H9 (cell line): ENCODE measurements around the gene HS3ST2. TPM values are rescaled to one million over a fixed set of nuclear protein-coding genes. Genes with fewer than 3 reads are reported as not detected.

Experiments used
- DNase-seq: peaks from one replicate; pipeline ENCODE4 v3.0.0-alpha.2; 2017
- H2AFZ ChIP-seq: one replicate; pipeline ENCODE4 v1.6.1; 2013; ENCODE audit warnings: mild to moderate bottlenecking, low read length, control low read depth, moderate library complexity
- H2AK5ac ChIP-seq: 2 replicates; pipeline ENCODE4 v1.6.1; 2013; ENCODE audit warnings: low read length, control low read depth, mixed read lengths; ENCODE audit not compliant: insufficient read length
- H2BK120ac ChIP-seq: one replicate; pipeline ENCODE4 v1.6.1; 2013; ENCODE audit warnings: low read depth, mild to moderate bottlenecking, low read length, control low read depth, inconsistent platforms; ENCODE audit not compliant: poor library complexity, severe bottlenecking
- H2BK12ac ChIP-seq: 2 replicates; pipeline ENCODE4 v1.6.1; 2013; ENCODE audit warnings: low read length, control low read depth, mixed read lengths, low read depth; ENCODE audit not compliant: insufficient read length
- H2BK15ac ChIP-seq: 2 replicates; pipeline ENCODE4 v1.6.1; 2013; ENCODE audit warnings: low read depth, low read length, control low read depth
- H2BK20ac ChIP-seq: one replicate; pipeline ENCODE4 v1.6.1; 2013; ENCODE audit warnings: low read depth, mild to moderate bottlenecking, low read length, control low read depth, inconsistent platforms; ENCODE audit not compliant: poor library complexity, severe bottlenecking
- H2BK5ac ChIP-seq: 2 replicates; pipeline ENCODE4 v1.6.1; 2013; ENCODE audit warnings: low read length, control low read depth, mixed read lengths; ENCODE audit not compliant: insufficient read length
- H3K14ac ChIP-seq: 2 replicates; pipeline ENCODE4 v1.6.1; 2013; ENCODE audit warnings: low read length, control low read depth; ENCODE audit not compliant: insufficient read depth
- H3K18ac ChIP-seq: 2 replicates; pipeline ENCODE4 v1.6.1; 2013; ENCODE audit warnings: low read depth, mild to moderate bottlenecking, mixed read lengths, low read length, control low read depth; ENCODE audit not compliant: insufficient read length
- H3K23ac ChIP-seq: 2 replicates; pipeline ENCODE4 v1.6.1; 2013; ENCODE audit warnings: low read length, control low read depth, mixed read lengths, low read depth; ENCODE audit not compliant: insufficient read length
- H3K23me2 ChIP-seq: 2 replicates; pipeline ENCODE4 v1.6.1; 2013; ENCODE audit warnings: low read depth, mild to moderate bottlenecking, mixed read lengths, low read length, control low read depth; ENCODE audit not compliant: insufficient read length, poor library complexity, severe bottlenecking
- H3K27ac ChIP-seq: 2 replicates; pipeline ENCODE4 v1.5.1; 2013; ENCODE audit warnings: low read length, control low read depth, mixed read lengths, low read depth; ENCODE audit not compliant: insufficient read length
- H3K27me3 ChIP-seq: 2 replicates; pipeline ENCODE4 v1.6.1; 2013; ENCODE audit warnings: low read length, control low read depth, inconsistent platforms; ENCODE audit not compliant: insufficient read depth
- H3K4ac ChIP-seq: 2 replicates; pipeline ENCODE4 v1.6.1; 2013; ENCODE audit warnings: low read depth, mild to moderate bottlenecking, control low read depth, inconsistent platforms, low read length, moderate library complexity
- H3K4me1 ChIP-seq: 2 replicates; pipeline ENCODE4 v1.6.1; 2013; ENCODE audit warnings: low read length, control low read depth, inconsistent platforms; ENCODE audit not compliant: insufficient read depth
- H3K4me2 ChIP-seq: 2 replicates; pipeline ENCODE4 v1.6.1; 2013; ENCODE audit warnings: low read length, control low read depth, mixed read lengths; ENCODE audit not compliant: insufficient read length, insufficient read depth
- H3K56ac ChIP-seq: 2 replicates; pipeline ENCODE4 v1.6.1; 2013; ENCODE audit warnings: low read depth, mild to moderate bottlenecking, mixed read lengths, low read length, control low read depth; ENCODE audit not compliant: insufficient read length
- H3K79me1 ChIP-seq: 2 replicates; pipeline ENCODE4 v1.6.1; 2013; ENCODE audit warnings: low read depth, mild to moderate bottlenecking, moderate library complexity, low read length, control low read depth, inconsistent platforms; ENCODE audit not compliant: insufficient read depth, poor library complexity, severe bottlenecking
- H3K79me2 ChIP-seq: 2 replicates; pipeline ENCODE4 v1.6.1; 2013; ENCODE audit warnings: low read length, control low read depth, inconsistent platforms; ENCODE audit not compliant: insufficient read depth
- H3K9ac ChIP-seq: 2 replicates; pipeline ENCODE4 v1.6.1; 2013; ENCODE audit warnings: low read length, control low read depth, mixed read lengths; ENCODE audit not compliant: insufficient read length; ENCODE audit errors: extremely low read depth
- H3K9me3 ChIP-seq: one replicate; pipeline ENCODE4 v1.6.1; 2013; ENCODE audit warnings: low read depth, low read length, inconsistent platforms; ENCODE audit not compliant: control insufficient read depth
- H3T11ph ChIP-seq: one replicate; pipeline ENCODE4 v1.6.1; 2013; ENCODE audit warnings: mild to moderate bottlenecking, low read length, control low read depth, inconsistent platforms
- H4K20me1 ChIP-seq: one replicate; pipeline ENCODE4 v1.6.1; 2013; ENCODE audit not compliant: control insufficient read depth, insufficient read length, insufficient read depth
- H4K5ac ChIP-seq: 2 replicates; pipeline ENCODE4 v1.6.1; 2013; ENCODE audit warnings: low read depth, mild to moderate bottlenecking, mixed read lengths, low read length, control low read depth; ENCODE audit not compliant: insufficient read length
- H4K8ac ChIP-seq: replicated peaks from 2 replicates; pipeline ENCODE4 v1.6.1; 2013; ENCODE audit warnings: low read length, control low read depth, mixed read lengths, low read depth; ENCODE audit not compliant: insufficient read length
- H4K91ac ChIP-seq: 2 replicates; pipeline ENCODE4 v1.6.1; 2013; ENCODE audit warnings: low read depth, mild to moderate bottlenecking, moderate library complexity, mixed read lengths, low read length, control low read depth; ENCODE audit not compliant: insufficient read length
- H3K27ac Mint-ChIP-seq, 3 experiments: 2 replicates in 2 of 3; 3 replicates in 1 of 3; pipeline ENCODE4 v1.8.0; 2020 to 2021; ENCODE audit warnings: mixed read lengths in 3 of 3, mild to moderate bottlenecking in 1 of 3, moderate library complexity in 1 of 3
- H3K27me3 Mint-ChIP-seq: 2 replicates; pipeline ENCODE4 v1.8.0; 2021; ENCODE audit warnings: low read depth, mild to moderate bottlenecking, moderate library complexity, mixed read lengths
- H3K36me3 Mint-ChIP-seq, 3 experiments: 2 replicates in 2 of 3; 3 replicates in 1 of 3; pipeline ENCODE4 v1.8.0; 2020 to 2021; ENCODE audit warnings: low read depth in 3 of 3, mixed read lengths in 3 of 3; ENCODE audit not compliant: insufficient read depth in 1 of 3
- H3K4me1 Mint-ChIP-seq, 2 experiments: 2 replicates each; pipeline ENCODE4 v1.8.0; 2020; ENCODE audit warnings: mixed read lengths in 2 of 2
- H3K4me3 Mint-ChIP-seq, 2 experiments: 2 replicates in 1 of 2; 3 replicates in 1 of 2; pipeline ENCODE4 v1.8.0; 2020 to 2021; ENCODE audit warnings: mild to moderate bottlenecking in 2 of 2, mixed read lengths in 2 of 2, moderate library complexity in 1 of 2
- H3K9me3 Mint-ChIP-seq, 2 experiments: 2 replicates in 1 of 2; 3 replicates in 1 of 2; pipeline ENCODE4 v1.8.0; 2020; ENCODE audit warnings: mild to moderate bottlenecking in 2 of 2, mixed read lengths in 2 of 2, moderate library complexity in 1 of 2
- WGBS: extraction: QIAGEN DNeasy Blood & Tissue Kit; methylation state at CpG from one replicate; pipeline ENCODE4 v1.1.7; 2013; ENCODE audit warnings: missing lambda C conversion rate, low lambda C conversion rate, mixed read lengths; ENCODE audit not compliant: insufficient read length; ENCODE audit errors: extremely low coverage; 5-methylcytosine and 5-hydroxymethylcytosine counted together
- total RNA-seq: library from RNA; stranded (reverse); gene quantifications from 2 replicates; pipeline ENCODE4 v1.2.1, GENCODE V29; 2021
- TF ChIP-seq, protein P1 (sequence below): fragments of 200-600 bp; sonication (generic); conservative IDR thresholded peaks from 3 replicates; pipeline ENCODE4 v1.8.0; 2021; ENCODE audit warnings: antibody characterized with exemption, mild to moderate bottlenecking

The HS3ST2 gene
- total RNA-seq, 1 experiment from 2014 or later: 3.1 TPM

DNA sequence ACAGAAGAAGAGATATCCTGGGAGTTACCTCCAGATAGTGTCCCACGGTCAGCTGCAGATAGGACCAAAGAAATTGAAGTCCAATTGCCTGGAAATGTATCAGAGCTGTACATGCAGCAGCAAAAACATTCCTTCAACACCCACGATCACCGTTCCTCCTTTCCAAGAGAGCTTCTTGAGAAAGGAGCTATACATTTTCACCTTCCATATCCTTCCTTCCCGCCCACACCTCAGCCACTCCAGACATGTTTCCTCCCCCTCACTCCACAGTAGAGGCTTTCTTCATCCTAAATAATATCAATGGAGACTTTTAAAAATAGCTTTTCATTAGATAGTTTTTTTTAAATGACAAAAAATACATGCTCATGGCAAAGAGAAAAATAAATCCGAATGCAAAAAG is 87.6 kb downstream of the HS3ST2 start:
- WGBS: no CpG with 5 or more reads among the region's 5 CpGs
- Histone ChIP-seq H2BK15ac (no peak overlapping the region), H2BK120ac (no peak overlapping the region), H2BK20ac (no peak overlapping the region), H3T11ph (no peak overlapping the region), H3K79me2 (no peaks in the 10 kb centered on the region), H2BK5ac (no peak overlapping the region), H2AFZ (no peak overlapping the region), H4K91ac (no peak overlapping the region), H4K5ac (no peak overlapping the region), H3K56ac (no peak overlapping the region), H3K4ac (no peak overlapping the region), H4K20me1 (no peaks in the 10 kb centered on the region), H3K18ac (no peak overlapping the region), H2BK12ac (no peak overlapping the region), H3K27ac (no peak overlapping the region), H3K27me3 (no peaks in the 10 kb centered on the region), H3K4me2 (no peak overlapping the region), H3K23me2 (no peaks in the 10 kb centered on the region), H3K9me3 (no peaks in the 10 kb centered on the region), H3K4me1 (peaks cover 4% of the 10 kb centered on the region), H3K9ac (no peak overlapping the region), H3K79me1 (no peaks in the 10 kb centered on the region), H2AK5ac (no peak overlapping the region), H4K8ac (no peak overlapping the region), H3K14ac (no peak overlapping the region), H3K23ac (no peak overlapping the region)
- H3K27me3 Mint-ChIP-seq: no peaks in the 10 kb centered on the region; the same call in 1 of the 2 replicates
- no peak overlapping the region for H3K4me3 Mint-ChIP-seq
- peaks cover 5% of the 10 kb centered on the region in 2 experiments; a peak in 2 of 4 replicates for H3K4me1 Mint-ChIP-seq
- H3K27ac Mint-ChIP-seq: no peak overlapping the region
- no peak for DNase-seq
- TF ChIP-seq, protein P1, sequence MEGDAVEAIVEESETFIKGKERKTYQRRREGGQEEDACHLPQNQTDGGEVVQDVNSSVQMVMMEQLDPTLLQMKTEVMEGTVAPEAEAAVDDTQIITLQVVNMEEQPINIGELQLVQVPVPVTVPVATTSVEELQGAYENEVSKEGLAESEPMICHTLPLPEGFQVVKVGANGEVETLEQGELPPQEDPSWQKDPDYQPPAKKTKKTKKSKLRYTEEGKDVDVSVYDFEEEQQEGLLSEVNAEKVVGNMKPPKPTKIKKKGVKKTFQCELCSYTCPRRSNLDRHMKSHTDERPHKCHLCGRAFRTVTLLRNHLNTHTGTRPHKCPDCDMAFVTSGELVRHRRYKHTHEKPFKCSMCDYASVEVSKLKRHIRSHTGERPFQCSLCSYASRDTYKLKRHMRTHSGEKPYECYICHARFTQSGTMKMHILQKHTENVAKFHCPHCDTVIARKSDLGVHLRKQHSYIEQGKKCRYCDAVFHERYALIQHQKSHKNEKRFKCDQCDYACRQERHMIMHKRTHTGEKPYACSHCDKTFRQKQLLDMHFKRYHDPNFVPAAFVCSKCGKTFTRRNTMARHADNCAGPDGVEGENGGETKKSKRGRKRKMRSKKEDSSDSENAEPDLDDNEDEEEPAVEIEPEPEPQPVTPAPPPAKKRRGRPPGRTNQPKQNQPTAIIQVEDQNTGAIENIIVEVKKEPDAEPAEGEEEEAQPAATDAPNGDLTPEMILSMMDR: no peak
- no peaks in the 10 kb centered on the region for H3K9me3 Mint-ChIP-seq
- H3K36me3 Mint-ChIP-seq: no peaks in the 10 kb centered on the region
